Stimulated activated naive CD4-positive, alpha-beta T cell (primary cell): ENCODE data around the gene ACSM4.
"Not testable (repeated sequence)": the region's sequence is repeated elsewhere in the genome, so short reads cannot be mapped to it uniquely, and the experiment has no call there.

Experiments
- DNase-seq, 6 experiments: peaks; one replicate each; lab custom pipeline; 2025; lab: John Stamatoyannopoulos, UW

ACSM4 gene

DNA sequence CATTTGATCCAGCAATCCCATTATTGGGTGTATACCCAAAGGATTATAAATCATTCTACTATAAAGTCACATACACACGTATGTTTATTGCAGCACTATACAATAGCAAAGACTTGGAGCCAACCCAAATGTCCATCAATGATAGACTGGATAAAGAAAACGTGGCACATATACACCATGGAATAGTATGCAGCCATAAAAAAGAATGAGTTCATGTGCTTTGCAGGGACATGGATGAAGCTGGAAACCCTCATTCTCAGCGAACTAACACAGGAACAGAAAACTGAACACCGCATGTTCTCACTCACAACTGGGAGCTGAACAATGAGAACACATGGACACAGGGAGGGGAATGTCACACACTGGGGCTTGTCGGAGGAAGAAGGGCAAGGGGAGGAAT is 33.9 kb downstream of the ACSM4 start:
- DNase-seq, result not testable (repeated sequence)

DNA sequence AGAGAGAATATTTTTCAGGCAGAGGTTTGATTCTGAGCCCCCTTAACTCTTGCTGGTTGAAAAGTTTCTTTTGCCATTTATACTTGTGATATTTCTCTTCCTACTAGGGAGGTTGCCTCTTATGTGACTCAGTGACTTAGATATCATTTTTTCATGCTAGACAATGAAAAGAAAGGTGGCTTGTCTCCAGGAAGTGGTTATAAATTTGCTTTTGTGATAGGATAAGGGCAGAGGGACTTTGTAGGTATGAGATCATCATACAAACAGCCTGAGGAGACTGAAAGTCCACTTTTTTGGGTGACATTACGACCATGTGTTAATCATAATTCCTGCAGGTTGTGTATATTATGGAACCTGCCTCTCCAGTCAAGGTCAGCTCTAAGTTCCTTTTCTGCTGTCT is 35.8 kb downstream of the ACSM4 start:
- DNase-seq, result no peak

DNA sequence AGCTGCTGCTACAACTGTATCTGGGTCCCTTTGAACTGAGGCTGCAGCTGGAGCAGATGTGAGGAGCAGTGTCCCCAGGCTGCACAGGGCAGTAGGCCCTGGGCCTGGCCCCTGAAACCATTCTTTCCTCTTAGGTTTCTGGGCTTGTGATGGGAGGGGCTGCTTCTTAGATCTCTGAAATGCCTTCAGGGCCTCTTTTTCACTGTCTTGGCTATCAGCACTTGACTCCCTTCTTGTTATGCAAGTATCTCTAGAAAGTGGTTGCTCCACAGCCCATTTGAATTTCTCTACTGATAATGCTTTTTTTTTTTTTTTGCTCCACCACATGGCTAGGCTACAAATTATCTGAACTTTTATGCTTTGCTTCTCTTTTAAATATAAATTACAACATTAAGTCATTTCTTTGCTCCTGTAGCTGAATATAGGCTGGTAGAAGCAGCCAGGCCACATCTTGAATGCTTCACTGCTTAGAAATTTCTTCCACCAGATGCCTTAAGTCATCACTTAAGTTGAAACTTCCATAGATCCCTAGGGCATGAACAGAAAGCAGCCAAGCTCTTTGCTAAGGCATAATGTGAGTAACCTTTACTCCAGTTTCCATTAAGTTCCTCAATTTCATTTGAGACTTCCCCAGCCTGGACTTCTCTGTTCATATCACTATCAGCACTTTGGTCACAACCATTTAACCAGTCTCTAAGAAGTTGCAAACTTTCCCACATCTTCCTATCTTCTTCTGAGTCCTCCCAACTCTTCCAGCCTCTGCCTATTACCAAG is 41.1 kb downstream of the ACSM4 start:
- DNase-seq, result no peak

DNA sequence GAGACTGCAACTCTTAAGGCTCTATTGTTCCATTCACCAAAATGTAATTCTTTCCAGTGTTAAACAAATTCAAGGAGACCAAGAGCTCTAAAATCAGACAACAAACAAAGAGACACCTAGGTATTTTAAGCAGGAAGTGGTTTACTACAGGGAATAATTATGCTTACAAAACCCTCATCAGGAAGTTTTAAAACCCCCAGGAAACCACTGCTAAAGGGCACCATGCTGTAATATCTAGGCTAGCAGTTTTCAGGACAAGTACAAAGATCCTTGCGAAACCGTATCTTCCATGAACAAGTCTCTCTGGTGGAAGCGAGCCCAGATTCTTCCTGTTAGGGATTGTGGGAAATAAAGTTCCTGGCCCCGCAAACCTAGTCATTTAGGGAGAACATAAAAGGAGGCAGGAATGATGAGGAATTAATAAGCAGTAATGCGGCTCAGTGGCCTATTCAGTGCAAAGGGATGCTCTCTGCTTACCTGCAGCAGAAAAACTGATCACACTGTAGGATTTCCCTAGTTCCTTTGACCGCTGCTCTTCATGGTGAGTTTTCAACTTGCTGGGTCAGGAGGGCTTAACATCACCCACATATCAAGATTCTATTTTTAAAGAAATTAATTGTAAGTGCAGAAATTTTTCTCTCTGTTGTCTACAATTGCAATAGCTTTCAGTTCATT is 42.8 kb downstream of the ACSM4 start:
- DNase-seq, result no peak

DNA sequence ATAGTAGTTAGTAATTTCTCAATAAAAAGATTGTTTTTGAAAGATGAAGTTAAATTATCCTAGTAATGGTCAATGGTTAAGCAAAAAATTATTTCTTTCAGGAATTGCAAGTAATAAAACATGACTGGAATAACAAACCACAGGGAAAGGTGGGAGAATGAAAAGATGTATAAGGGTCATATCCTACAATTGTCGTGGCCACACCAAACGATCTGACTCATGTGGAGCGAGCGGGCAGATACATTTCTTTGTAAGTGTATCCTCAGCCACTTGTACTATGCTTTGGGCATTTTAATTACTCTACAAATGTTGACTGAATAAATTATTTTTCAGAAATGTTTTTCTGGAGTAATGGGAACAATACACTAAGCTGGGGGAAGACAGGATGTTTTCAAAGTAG is 45.5 kb downstream of the ACSM4 start:
- DNase-seq, result no peak

DNA sequence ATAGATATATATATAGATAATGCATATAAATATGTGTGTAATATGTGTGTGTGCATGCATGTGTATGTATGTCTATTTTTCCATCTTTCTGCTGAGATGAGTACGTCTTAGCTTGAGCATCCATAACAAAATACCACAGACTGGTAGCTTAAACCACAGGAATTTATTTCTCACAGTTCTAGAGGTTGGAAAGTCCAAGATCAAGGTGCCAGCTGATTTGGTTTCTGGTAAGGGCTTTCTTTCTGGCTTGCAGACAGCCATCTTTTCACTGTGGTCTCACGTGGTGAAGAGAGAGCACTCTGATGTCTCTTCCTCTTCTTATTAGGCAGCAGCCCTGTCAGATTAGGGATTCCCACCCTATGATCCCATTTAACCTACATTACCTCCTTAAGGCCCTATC is 47.3 kb downstream of the ACSM4 start:
- no peak for DNase-seq

DNA sequence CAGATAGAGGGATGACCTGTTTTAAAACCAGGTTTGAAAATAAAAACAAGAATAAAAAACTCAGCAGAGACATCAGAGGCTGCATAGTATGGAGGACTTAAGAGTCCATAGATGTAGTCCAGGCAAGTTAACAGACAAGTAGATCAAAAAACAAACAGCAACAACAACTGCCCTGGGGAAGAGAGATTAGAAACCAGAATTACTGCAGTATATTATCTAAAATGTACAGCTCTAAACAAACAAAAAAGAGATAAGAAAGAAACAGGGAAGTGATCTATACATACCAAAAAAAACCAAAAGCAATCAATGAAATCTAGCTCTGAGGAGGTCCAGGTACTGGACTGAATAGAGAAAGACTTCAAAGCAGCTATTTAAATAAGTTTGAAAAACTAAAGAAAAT is 48.8 kb downstream of the ACSM4 start:
- no peak for DNase-seq

DNA sequence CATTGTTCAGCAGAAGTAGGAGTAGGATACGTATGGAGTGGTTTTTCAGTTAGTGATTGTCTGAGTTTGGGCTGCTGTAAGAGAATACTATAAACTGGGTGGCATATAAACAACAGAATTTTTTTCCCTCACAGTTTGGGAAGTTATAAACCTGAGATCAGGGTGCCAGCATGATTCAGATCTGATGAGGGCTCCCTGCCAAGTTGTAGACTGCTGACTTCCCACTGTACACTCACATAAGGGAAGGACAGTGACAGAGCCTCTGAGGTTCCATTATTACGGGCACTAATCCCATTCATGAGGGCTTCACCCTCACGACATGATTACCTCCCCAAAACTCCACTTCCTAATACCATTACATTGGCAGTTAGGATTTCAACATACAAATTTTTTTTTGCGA is 50.7 kb downstream of the ACSM4 start:
- DNase-seq, result no peak

DNA sequence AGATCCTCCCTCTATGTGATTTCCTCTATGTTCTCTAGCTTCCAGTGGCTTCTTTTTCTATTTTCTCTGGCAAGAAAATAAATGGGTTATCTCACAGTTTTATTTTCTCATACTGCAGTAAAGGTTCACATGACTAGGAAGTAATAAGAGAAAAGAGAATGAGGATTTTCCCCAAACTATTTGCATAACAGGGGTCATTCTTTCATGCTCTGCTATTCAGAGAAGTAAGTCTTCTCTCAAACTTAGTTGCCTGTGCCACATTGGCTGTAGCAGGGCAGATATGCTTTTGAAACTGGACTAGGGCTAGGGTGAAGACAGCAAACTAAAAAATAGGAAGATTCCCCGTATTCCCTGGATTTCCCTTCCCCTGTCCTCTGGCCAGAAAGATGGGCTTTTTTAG is 57.4 kb downstream of the ACSM4 start:
- no peak for DNase-seq

DNA sequence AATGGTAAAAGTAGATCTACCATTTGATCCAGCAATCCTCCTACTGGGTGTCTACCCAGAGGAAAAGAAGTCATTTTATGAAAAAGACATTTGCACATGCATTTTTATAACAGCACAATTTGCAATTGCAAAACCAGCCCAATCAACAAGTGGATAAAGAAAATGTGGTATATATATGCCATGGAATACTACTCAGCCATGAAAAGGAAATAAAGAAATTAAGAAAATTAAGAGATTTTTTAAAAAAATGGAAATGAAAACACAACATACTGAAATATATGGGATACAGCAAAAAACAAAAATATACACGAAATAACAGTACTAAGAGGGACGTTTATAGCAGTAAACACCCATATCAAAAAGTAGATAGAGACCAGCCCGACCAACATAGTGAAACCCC is 58.9 kb downstream of the ACSM4 start:
- no peak for DNase-seq

DNA sequence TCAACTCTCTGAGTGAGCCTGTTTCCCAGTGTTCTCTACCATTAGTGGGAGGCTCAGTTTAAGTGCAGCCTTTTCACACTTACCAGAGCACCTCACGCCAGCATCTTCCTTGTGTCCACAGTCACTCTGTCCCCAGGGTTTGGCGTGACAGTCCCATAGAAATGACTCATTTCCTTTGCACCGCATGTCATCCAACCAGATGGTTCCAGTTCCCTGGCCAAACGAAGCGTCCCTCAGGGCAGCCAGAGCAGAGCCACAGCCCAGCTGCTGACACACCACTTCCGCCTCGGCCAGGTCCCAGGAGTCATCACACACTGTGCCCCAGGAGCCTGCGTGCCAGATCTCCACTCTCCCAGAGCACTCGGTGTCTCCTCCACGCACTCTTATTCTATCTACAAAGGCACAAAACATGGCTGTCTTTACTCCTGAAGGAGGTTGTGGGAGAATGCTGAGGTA is 65.4 kb downstream of the ACSM4 start:
- DNase-seq, result no peak

DNA sequence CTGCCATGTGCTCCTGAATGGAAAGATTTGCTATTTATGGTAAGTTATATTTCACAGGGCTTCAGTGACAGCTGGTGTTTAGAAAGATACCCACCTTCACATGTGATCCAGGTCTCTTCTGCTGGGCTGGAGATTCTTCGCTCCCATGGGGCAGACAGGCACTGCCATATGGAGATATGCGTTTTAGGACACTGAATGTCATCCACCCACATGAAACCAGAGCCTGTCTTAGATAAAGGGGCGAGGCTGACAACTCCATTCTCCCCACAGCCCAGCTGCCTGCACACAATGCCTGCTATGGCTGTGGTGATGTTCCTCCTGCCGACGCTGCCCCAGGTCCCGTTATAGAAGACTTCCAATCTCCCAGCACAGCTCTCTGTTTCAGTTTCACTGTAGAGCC is 69.4 kb downstream of the ACSM4 start:
- no peak for DNase-seq

DNA sequence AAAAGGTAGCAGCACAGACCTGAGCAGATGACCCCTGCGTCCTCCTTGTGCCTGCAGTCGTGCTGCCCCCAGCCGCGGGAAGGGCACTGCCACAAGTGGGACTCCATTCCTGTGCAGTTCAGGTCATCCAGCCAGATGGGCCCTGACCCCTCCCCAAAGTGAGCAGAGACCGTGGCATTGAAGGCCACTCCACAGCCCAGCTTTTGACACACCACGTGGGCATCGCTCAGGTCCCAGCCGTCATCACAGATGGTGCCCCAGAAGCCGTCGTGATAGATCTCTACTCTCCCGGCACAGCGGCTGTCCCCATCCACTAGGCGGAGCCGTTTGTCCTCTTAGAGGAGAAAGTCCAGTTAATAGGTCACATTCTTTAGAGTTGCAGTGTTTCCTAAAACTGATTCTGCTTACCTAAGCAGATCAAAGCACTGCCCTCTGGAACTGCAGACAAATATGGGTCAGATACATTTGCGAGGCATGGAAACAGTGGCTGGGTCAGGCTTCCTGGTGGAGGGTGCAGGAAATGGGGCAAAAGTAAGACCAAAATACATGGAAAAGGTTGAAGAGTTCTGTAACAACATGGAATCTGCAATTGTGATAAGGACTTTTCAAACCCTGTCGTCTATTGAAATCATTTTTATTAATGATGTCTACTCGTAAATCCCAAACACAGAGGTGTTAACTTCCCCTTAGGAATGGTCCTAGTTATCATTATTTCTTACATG is 70.7 kb downstream of the ACSM4 start:
- no peak for DNase-seq

DNA sequence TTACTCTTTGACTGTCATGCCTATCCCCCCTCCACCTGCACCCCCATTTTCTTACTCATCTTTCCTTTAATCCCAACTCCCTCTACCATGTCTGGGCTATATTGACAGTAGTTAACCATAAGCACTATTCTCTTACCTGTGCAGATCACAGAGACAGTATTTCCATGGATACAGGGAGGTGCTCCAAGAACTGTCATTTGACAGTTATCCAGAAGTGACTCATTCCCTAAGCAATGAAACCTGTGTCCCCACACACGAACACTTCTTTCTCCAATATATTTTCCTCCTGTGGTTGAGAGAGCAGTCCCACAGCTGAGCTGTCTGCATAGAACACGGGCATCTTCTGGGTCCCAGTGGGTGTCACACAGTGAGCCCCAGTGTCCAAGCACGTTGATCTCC is 71.3 kb downstream of the ACSM4 start:
- DNase-seq, result no peak

DNA sequence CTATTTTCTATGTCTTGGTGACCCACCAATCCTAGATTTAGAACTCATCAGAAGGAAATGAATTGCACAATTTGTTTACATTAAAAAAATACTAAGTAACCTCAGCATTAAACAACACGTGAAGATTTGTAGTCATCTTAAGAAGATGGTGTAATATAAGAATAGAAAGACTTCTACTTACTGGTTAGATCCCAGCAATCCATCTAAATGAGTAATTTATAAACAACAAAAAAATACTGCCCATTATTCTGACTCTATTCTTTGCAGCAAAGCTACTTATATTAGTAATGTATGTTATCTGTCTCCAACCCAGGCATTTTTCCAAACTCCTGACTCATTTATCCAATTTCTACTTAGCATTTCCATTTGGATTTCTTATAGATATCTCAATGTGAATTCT is 72.3 kb downstream of the ACSM4 start:
- DNase-seq, result no peak
